Stomach (tissue), 9 donors: ENCODE data around the gene CST7. TPM values are rescaled to one million over a fixed set of nuclear protein-coding genes. Genes with fewer than 3 reads are reported as not detected.
A peak's percentile ranks its signal among the peaks of the same experiment; 100 is the strongest.
"Not testable (repeated sequence)": the region's sequence is repeated elsewhere in the genome, so short reads cannot be mapped to it uniquely, and the experiment has no call there.

Experiments used
- DNase-seq, 2 donors: peaks; one replicate each; pipeline versions ENCODE4 v3.0.0 to v3.0.0-alpha.2; 2013 to 2019
- H3K27ac ChIP-seq, 5 donors: fragments of 200-600 bp in 4 of 5; sonication (generic) in 4 of 5; one replicate each; pipeline ENCODE4 v1.5.1; 2013 to 2019; ENCODE audit warnings: mild to moderate bottlenecking in 1 of 5, moderate library complexity in 1 of 5
- H3K27me3 ChIP-seq, 3 donors: fragments of 200-600 bp; sonication (generic); one replicate each; pipeline ENCODE4 v1.5.1; 2017 to 2019; ENCODE audit warnings: mixed run types in 1 of 3
- H3K36me3 ChIP-seq, 4 donors: fragments of 200-600 bp; sonication (generic); 1 replicate in 3 of 4; 2 replicates in 1 of 4; pipeline ENCODE4 v1.5.1; 2016 to 2019
- H3K4me1 ChIP-seq, 4 donors: fragments of 200-600 bp; sonication (generic); one replicate each; pipeline ENCODE4 v1.5.1; 2016 to 2019
- H3K4me3 ChIP-seq, 4 donors: fragments of 200-600 bp; sonication (generic) in 3 of 4; one replicate each; pipeline ENCODE4 v1.5.1; 2016 to 2019; ENCODE audit warnings: mild to moderate bottlenecking in 1 of 4
- H3K9me3 ChIP-seq, 4 donors: fragments of 200-600 bp; sonication (generic); one replicate each; pipeline ENCODE4 v1.5.1; 2016 to 2019
- EP300 ChIP-seq: sonication (generic); formaldehyde crosslinking; IDR thresholded peaks from one replicate; pipeline ENCODE4 v1.6.1; 2017; ENCODE audit warnings: antibody characterized with exemption
- POLR2A ChIP-seq, 4 donors: fragments of 450-650 bp; IDR thresholded peaks; one replicate each; pipeline ENCODE4 v1.6.1; 2016; ENCODE audit warnings: antibody characterized with exemption in 4 of 4, control low read depth in 2 of 4, mild to moderate bottlenecking in 1 of 4, moderate library complexity in 1 of 4
- POLR2AphosphoS5 ChIP-seq, 3 donors: sonication (generic); formaldehyde crosslinking; IDR thresholded peaks; one replicate each; pipeline ENCODE4 v1.6.1; 2016; ENCODE audit warnings: antibody characterized with exemption in 3 of 3
- WGBS, 5 donors: extraction: QIAGEN DNeasy Blood & Tissue Kit in 3 of 5; methylation state at CpG; one replicate each; pipeline versions ENCODE4 v1.1.5 to v1.1.7; 2013 to 2018; 5-methylcytosine and 5-hydroxymethylcytosine counted together
- intact Hi-C: fragments of 100-400 bp; cut with DNase I; formaldehyde crosslinking; loops from one replicate; pipeline ENCODE4 v1.15.1; 2023; ENCODE audit warnings: low total_unique reads
- polyA plus RNA-seq, 3 donors: library from polyadenylated mRNA; stranded (reverse); fragments of 200-250 nt; gene quantifications; one replicate each; pipeline ENCODE4 v1.2.3, GENCODE V29; 2013
- total RNA-seq, 5 donors: library from RNA; depleted of rRNA; stranded (reverse); fragments of >200 nt; gene quantifications; one replicate each; pipeline versions ENCODE4 v1.1.0 to v1.2.3, GENCODE V29; 2014 to 2016
- TF ChIP-seq, protein P1 (sequence below), 7 experiments: fragments of 450-650 bp in 4 of 7; fragments of 200-600 bp in 3 of 7; sonication (generic) in 3 of 7; IDR thresholded peaks; one replicate each; pipeline ENCODE4 v1.5.1; 2016 to 2019; ENCODE audit warnings: antibody characterized with exemption in 7 of 7, control low read depth in 2 of 7, mild to moderate bottlenecking in 1 of 7
- donor health status: healthy with polysubstance abuse.
- donor health status: Bipolar disorder and iron deficiency.
- donor health status: healthy.

The CST7 gene
- total and polyA plus RNA-seq, 8 donors, result 0.87 to 8.3 (median 2.5) TPM; not detected in 1

DNA sequence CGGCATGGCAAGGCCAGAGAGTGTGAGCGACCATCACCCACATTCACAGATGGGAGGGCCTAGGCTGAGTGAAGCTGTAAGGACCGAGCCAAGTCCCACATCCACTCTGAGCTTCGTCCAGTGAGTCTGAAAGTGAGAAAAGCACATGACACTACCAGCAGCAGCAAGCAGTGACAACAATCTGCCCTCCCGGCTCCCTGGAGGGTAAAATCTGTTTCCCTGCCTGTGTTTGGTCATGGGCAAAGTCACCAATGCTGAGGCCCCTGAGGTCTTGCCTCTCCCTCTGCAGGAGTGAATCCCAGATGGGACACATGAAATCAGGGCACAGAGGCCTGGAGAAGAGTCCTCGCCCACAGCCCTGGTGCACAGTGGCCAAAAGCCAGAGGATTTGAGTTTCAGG lies 6.4 kb upstream of the CST7 start:
- Histone ChIP-seq H3K36me3 (no peaks in the 10 kb centered on the region), H3K4me3 (no peak overlapping the region), H3K4me1 (no peaks in the 10 kb centered on the region), H3K9me3 (peaks cover 4 to 45% (median 11%) of the 10 kb centered on the region in 4 donors), H3K27me3 (no peaks in the 10 kb centered on the region), H3K27ac (no peak overlapping the region)
- WGBS, 5 donors, result 74 to 93% (median 80%) methylated on average over 6 of the region's 6 CpGs
- intact Hi-C loops, result no loop called here
- no peak for DNase-seq
- TF ChIP-seq POLR2A (IDR thresholded peaks at IDR 0.05), result no peak
- no peak for TF ChIP-seq EP300
- TF ChIP-seq, protein P1, sequence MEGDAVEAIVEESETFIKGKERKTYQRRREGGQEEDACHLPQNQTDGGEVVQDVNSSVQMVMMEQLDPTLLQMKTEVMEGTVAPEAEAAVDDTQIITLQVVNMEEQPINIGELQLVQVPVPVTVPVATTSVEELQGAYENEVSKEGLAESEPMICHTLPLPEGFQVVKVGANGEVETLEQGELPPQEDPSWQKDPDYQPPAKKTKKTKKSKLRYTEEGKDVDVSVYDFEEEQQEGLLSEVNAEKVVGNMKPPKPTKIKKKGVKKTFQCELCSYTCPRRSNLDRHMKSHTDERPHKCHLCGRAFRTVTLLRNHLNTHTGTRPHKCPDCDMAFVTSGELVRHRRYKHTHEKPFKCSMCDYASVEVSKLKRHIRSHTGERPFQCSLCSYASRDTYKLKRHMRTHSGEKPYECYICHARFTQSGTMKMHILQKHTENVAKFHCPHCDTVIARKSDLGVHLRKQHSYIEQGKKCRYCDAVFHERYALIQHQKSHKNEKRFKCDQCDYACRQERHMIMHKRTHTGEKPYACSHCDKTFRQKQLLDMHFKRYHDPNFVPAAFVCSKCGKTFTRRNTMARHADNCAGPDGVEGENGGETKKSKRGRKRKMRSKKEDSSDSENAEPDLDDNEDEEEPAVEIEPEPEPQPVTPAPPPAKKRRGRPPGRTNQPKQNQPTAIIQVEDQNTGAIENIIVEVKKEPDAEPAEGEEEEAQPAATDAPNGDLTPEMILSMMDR (IDR thresholded peaks at IDR 0.05), result no peak
- TF ChIP-seq POLR2AphosphoS5 (IDR thresholded peaks at IDR 0.05), result no peak

DNA sequence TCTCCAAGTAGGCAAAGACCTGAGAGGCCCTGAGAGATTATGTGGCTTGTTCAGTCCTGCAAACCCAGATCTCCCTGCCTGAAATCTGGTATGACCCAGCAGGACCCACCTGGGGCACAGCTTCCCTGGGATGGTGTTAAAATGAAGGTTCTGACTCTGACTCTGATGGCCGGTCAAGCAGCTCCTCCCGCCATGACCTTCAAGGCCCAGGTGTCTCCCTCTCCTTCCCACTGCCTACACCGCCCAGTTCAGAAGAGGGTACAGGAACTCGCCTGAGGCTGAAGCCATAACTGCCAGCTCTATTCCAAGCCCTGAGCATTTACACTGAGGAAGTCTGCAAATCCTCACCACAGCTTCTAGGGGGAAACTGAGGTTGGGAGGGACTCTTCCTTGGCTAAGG lies 5.9 kb upstream of the CST7 start:
- TF ChIP-seq, protein P1 (IDR thresholded peaks at IDR 0.05), result no peak
- TF ChIP-seq POLR2AphosphoS5 (IDR thresholded peaks at IDR 0.05) (no peak), POLR2A (IDR thresholded peaks at IDR 0.05) (no peak), EP300 (no peak)
- peaks cover 4 to 45% (median 12%) of the 10 kb centered on the region in 4 donors for H3K9me3 ChIP-seq
- intact Hi-C loops, result no loop called here
- no peak overlapping the region for H3K4me3 ChIP-seq
- H3K27me3 ChIP-seq, result no peaks in the 10 kb centered on the region
- DNase-seq, result peak in 1 of 2 donors; percentile 17
- H3K27ac ChIP-seq, result no peak overlapping the region
- 70 to 100% (median 94%) methylated on average over 1 to 4 of the region's 4 CpGs for WGBS, 5 donors
- H3K4me1 ChIP-seq, result no peaks in the 10 kb centered on the region
- no peaks in the 10 kb centered on the region for H3K36me3 ChIP-seq

GRCh38 chr20:24943731-24944130 lies 5.3 kb upstream of the CST7 start:
- TF ChIP-seq, protein P1 (IDR thresholded peaks at IDR 0.05), result no peak
- TF ChIP-seq POLR2AphosphoS5 (IDR thresholded peaks at IDR 0.05), result no peak
- no peak for TF ChIP-seq POLR2A (IDR thresholded peaks at IDR 0.05)
- intact Hi-C loops, result no loop called here
- DNase-seq, result no peak

DNA sequence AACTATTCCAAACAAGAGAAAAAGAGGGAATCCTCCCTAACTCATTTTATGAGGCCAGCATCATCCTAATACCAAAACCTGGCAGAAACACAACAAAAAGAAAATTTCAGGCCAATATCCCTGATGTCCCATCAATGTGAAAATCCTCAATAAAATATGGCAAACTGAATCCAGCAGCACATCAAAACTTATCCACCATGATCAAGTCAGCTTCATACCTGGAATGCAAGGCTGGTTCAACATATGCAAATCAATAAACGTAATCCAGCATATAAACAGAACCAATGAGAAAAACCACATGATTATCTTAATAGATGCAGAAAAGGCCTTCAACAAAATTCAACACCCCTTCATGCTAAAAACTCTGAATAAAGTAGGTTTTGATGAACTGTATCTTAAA lies 2.7 kb upstream of the CST7 start:
- peaks cover 0 to 14% (median 0%) of the 10 kb centered on the region in 3 donors for H3K27me3 ChIP-seq
- peaks cover 4 to 38% (median 12%) of the 10 kb centered on the region in 4 donors for H3K9me3 ChIP-seq
- H3K4me3 ChIP-seq, H3K4me1 ChIP-seq, H3K27ac ChIP-seq, intact Hi-C loops, DNase-seq, H3K36me3 ChIP-seq: not testable (repeated sequence)
- WGBS, 5 donors, result 73 to 82% (median 80%) methylated on average over 1 of the region's 1 CpG

More at GRCh38 chr20:24943731-24944130, 5.3 kb upstream of the CST7 start:
- no peaks in the 10 kb centered on the region for H3K27me3 ChIP-seq
- no peaks in the 10 kb centered on the region for H3K4me1 ChIP-seq
- WGBS, 5 donors, result 55 to 69% (median 62%) methylated on average over 3 of the region's 3 CpGs
- no peak overlapping the region for H3K27ac ChIP-seq
- H3K36me3 ChIP-seq, result no peaks in the 10 kb centered on the region
- H3K4me3 ChIP-seq, result no peak overlapping the region
- H3K9me3 ChIP-seq, result peaks cover 4 to 45% (median 12%) of the 10 kb centered on the region in 4 donors

- intact Hi-C loops, DNase-seq, H3K4me1 ChIP-seq, H3K4me3 ChIP-seq, H3K36me3 ChIP-seq: not testable (repeated sequence)
- Histone ChIP-seq H3K27ac (peak overlapping the region in 2 of 5 donors; percentile 22 to 74), H3K27me3 (peaks cover 0 to 14% (median 0%) of the 10 kb centered on the region in 3 donors), H3K9me3 (peaks cover 4 to 32% (median 10%) of the 10 kb centered on the region in 4 donors)
- WGBS, 5 donors, result 58 to 82% (median 73%) methylated on average over 3 to 4 of the region's 4 CpGs
These were observed 602 bp upstream of the CST7 start for GRCh38 chr20:24948396-24948938.
